ENCODE measurements around the gene LZTR1.
"Not testable (repeated sequence)": the region's sequence is repeated elsewhere in the genome, so short reads cannot be mapped to it uniquely, and the experiment has no call there.

Gene LZTR1

GRCh38 chr22:20998411-20999336 is 16.6 kb downstream of the LZTR1 start:
- no peak for DNase-seq

GRCh38 chr22:20999350-21000206 is 17.5 kb downstream of the LZTR1 start:
- no peak for DNase-seq

GRCh38 chr22:21000207-21000986 is 18.3 kb downstream of the LZTR1 start:
- no peak for DNase-seq

GRCh38 chr22:21000987-21001600 is 19.0 kb downstream of the LZTR1 start:
- no peak for DNase-seq

GRCh38 chr22:21001601-21002325 is 19.7 kb downstream of the LZTR1 start, which contains the start of gene THAP7:
Gene THAP7, minus strand, starts transcription at chr22:21002118. Its CDS starts 207 bp downstream, at chr22:21001911.
- DNase-seq: peak; percentile 97

GRCh38 chr22:21003782-21004181 is 21.7 kb downstream of the LZTR1 start:
- peak; percentile 27 for DNase-seq

GRCh38 chr22:21009208-21009607 is 27.1 kb downstream of the LZTR1 start:
- DNase-seq: not testable (repeated sequence)

GRCh38 chr22:21009638-21010425 is 27.7 kb downstream of the LZTR1 start:
- DNase-seq: no peak

GRCh38 chr22:21010426-21011113 is 28.5 kb downstream of the LZTR1 start:
- no peak for DNase-seq

- no peak for DNase-seq
Measured at GRCh38 chr22:21012446-21013407, 30.6 kb downstream of the LZTR1 start.

GRCh38 chr22:21013657-21014201 is 31.6 kb downstream of the LZTR1 start:
- no peak for DNase-seq

GRCh38 chr22:21014202-21014725 is 32.2 kb downstream of the LZTR1 start:
- DNase-seq: peak; percentile 93

GRCh38 chr22:21014726-21015465 is 32.8 kb downstream of the LZTR1 start, which contains the start of gene P2RX6:
Gene P2RX6, plus strand, starts transcription at chr22:21015165. Its CDS starts 10 bp downstream, at chr22:21015175.
- peak; percentile 86 for DNase-seq

GRCh38 chr22:21015466-21016006 is 33.4 kb downstream of the LZTR1 start:
- no peak for DNase-seq

- no peak for DNase-seq
Measured at GRCh38 chr22:21016644-21017420, 34.7 kb downstream of the LZTR1 start.

GRCh38 chr22:21018314-21018713 is 36.2 kb downstream of the LZTR1 start:
- DNase-seq: no peak

All from left hindlimb (tissue), 1 donor.